ENCODE data around the gene PLCB1.

Gene PLCB1

DNA sequence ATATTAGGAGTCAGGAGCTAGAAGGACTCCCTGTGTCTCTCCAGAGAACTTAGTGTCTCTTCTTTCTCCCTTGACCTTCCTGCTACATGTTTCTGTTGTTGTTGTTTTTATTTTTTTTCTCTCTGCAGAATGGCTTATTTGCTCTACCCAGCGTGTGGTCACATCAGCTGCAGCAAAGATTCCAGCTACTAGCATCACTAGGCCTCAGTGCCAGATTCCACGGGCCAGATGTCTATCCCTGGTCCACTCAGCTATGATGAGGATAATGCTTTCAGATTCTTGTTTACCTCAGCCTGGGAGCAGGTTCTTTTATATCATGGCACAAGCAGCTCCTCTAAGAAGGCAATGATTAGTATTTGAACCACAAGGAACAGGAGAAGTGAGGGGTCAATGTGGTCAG is 110.0 kb downstream of the PLCB1 start:
- 95 to 97% methylated on average over 2 of the region's 2 CpGs for WGBS, 2 experiments
- H3K4me1 ChIP-seq (ENCODE audit: control insufficient read depth, insufficient read depth, low read length), result no peaks in the 10 kb centered on the region
- H3K27ac ChIP-seq (ENCODE audit: insufficient read depth, low read depth, low read length, poor library complexity, severe bottlenecking), result no peak overlapping the region
- no peak overlapping the region for H3K4me3 ChIP-seq (ENCODE audit: insufficient read depth, low read depth, low read length)
- no peaks in the 10 kb centered on the region for H3K36me3 ChIP-seq (ENCODE audit: control insufficient read depth, insufficient read depth, low read length)
- no peaks in the 10 kb centered on the region for H3K9me3 ChIP-seq (ENCODE audit: control insufficient read depth, low read length)
- H3K27me3 ChIP-seq (ENCODE audit: control insufficient read depth, insufficient read depth, low read length, poor library complexity, severe bottlenecking), result no peaks in the 10 kb centered on the region

DNA sequence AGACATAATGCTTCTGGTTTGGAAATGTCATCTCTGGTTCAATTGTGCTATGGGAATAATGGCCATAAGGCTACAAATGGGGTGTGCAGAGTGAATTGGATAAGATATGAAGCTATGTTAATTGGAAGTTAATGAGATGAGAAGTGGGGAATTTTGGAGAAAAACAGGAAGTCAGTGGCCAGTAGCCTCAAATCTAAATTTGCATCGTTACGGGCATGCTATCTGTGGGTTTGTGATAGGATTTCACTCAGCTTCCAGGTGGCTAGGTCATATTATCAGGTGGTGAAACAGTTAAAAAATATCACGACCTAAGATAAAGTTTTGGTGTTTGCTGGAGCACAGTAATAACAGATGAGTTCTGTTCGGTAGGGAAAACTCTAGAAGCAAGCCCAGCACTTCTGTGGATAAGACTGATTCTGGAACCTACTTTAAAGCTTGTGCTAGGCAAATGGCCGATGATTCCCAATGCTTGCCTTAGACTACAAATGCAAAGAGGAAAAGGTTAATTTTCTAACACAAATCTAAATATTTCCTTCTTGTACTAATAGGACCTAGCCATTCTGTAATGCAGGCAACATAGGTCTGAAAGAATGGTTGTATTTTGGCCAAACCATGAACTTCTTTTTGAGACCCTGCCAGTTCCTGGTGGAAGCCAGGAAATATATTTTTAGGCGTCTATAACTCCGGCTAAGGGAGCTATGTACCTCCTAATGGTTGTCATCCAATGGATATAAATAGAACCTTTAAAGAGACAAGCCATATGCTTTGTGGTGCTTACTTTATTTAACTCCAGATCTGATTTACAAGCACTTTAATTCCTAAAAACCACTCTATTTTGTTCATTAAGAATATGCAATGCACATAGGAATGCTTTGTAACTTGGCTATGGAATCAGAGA is 111.0 kb downstream of the PLCB1 start:
- H3K9me3 ChIP-seq (ENCODE audit: control insufficient read depth, low read length), result no peaks in the 10 kb centered on the region
- WGBS, 2 experiments, result 93 to 96% methylated on average over 7 of the region's 7 CpGs
- no peak overlapping the region for H3K27ac ChIP-seq (ENCODE audit: insufficient read depth, low read depth, low read length, poor library complexity, severe bottlenecking)
- no peaks in the 10 kb centered on the region for H3K27me3 ChIP-seq (ENCODE audit: control insufficient read depth, insufficient read depth, low read length, poor library complexity, severe bottlenecking)
- no peak overlapping the region for H3K4me3 ChIP-seq (ENCODE audit: insufficient read depth, low read depth, low read length)
- no peaks in the 10 kb centered on the region for H3K36me3 ChIP-seq (ENCODE audit: control insufficient read depth, insufficient read depth, low read length)
- no peaks in the 10 kb centered on the region for H3K4me1 ChIP-seq (ENCODE audit: control insufficient read depth, insufficient read depth, low read length)

DNA sequence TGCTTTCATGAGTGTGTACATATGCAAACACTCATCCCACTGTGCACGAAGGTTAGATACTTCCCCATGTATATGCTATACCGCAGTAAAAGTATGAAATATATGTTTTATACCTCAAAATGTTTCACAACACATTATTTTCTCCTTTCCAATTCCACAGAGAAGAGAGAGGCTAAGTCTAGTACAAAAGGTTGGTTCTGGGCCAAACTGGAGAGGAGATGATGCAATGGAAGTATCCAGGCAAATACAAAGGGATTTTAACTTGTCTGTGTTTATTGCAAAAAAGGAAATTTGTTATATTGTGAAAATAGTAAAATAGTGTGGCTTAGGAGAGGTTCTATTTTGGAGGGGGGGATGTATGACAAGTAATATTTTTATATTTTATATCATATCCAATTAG is 112.6 kb downstream of the PLCB1 start:
- no peaks in the 10 kb centered on the region for H3K9me3 ChIP-seq (ENCODE audit: control insufficient read depth, low read length)
- no peak overlapping the region for H3K4me3 ChIP-seq (ENCODE audit: insufficient read depth, low read depth, low read length)
- peaks cover 5% of the 10 kb centered on the region for H3K4me1 ChIP-seq (ENCODE audit: control insufficient read depth, insufficient read depth, low read length)
- H3K27ac ChIP-seq (ENCODE audit: insufficient read depth, low read depth, low read length, poor library complexity, severe bottlenecking), result no peak overlapping the region
- H3K36me3 ChIP-seq (ENCODE audit: control insufficient read depth, insufficient read depth, low read length), result no peaks in the 10 kb centered on the region
- H3K27me3 ChIP-seq (ENCODE audit: control insufficient read depth, insufficient read depth, low read length, poor library complexity, severe bottlenecking), result no peaks in the 10 kb centered on the region
- 83% methylated on average over 1 of the region's 2 CpGs; no CpG with 5 or more reads in 1 of the 2 experiments for WGBS, 2 experiments

DNA sequence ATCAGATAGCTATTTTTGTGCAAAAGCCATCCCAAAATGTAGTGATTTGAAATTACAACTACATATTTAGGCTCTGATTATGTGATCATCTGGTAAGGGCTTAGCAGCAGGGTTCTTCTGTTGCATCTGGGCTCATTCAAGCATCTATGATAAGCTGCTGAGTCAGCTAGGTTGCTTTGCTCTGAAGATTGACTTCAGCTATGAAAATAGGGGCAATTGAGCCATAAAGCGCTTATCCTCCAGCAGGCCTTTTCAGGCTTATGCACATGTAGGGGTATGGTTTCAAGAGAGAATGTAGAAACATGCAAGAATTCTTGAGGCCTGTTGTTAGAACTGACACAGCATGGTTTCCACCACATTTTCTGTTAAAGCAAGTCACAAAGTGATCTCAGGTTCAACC is 114.1 kb downstream of the PLCB1 start:
- 93 to 100% methylated on average over 1 of the region's 1 CpG for WGBS, 2 experiments
- H3K36me3 ChIP-seq (ENCODE audit: control insufficient read depth, insufficient read depth, low read length), result no peaks in the 10 kb centered on the region
- no peaks in the 10 kb centered on the region for H3K27me3 ChIP-seq (ENCODE audit: control insufficient read depth, insufficient read depth, low read length, poor library complexity, severe bottlenecking)
- H3K9me3 ChIP-seq (ENCODE audit: control insufficient read depth, low read length), result no peaks in the 10 kb centered on the region
- H3K4me1 ChIP-seq (ENCODE audit: control insufficient read depth, insufficient read depth, low read length), result peaks cover 6% of the 10 kb centered on the region
- no peak overlapping the region for H3K27ac ChIP-seq (ENCODE audit: insufficient read depth, low read depth, low read length, poor library complexity, severe bottlenecking)
- no peak overlapping the region for H3K4me3 ChIP-seq (ENCODE audit: insufficient read depth, low read depth, low read length)

DNA sequence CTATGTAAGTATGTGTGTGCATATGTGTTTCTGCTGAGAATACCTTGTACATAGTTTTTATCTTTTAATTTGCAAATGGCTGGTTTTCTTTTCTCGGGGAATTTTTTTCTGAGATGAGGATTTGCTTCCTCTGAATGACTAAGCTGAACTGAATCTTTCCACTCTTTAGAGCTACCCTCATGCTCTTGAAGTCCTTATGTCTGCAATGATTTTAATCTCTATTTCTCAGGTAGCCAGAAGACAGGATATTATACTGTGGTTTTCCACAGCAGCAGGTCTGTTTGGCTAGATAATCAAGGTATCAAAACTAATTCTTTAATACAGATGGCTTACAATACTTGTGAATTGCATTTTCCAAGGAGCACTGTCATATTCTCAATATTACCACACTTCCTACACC is 114.7 kb downstream of the PLCB1 start:
- Histone ChIP-seq H3K27me3 (ENCODE audit: control insufficient read depth, insufficient read depth, low read length, poor library complexity, severe bottlenecking) (no peaks in the 10 kb centered on the region), H3K9me3 (ENCODE audit: control insufficient read depth, low read length) (no peaks in the 10 kb centered on the region), H3K4me1 (ENCODE audit: control insufficient read depth, insufficient read depth, low read length) (peaks cover 6% of the 10 kb centered on the region), H3K27ac (ENCODE audit: insufficient read depth, low read depth, low read length, poor library complexity, severe bottlenecking) (no peak overlapping the region), H3K36me3 (ENCODE audit: control insufficient read depth, insufficient read depth, low read length) (no peaks in the 10 kb centered on the region), H3K4me3 (ENCODE audit: insufficient read depth, low read depth, low read length) (no peak overlapping the region)
- 92 to 100% methylated on average over 1 of the region's 1 CpG for WGBS, 2 experiments

DNA sequence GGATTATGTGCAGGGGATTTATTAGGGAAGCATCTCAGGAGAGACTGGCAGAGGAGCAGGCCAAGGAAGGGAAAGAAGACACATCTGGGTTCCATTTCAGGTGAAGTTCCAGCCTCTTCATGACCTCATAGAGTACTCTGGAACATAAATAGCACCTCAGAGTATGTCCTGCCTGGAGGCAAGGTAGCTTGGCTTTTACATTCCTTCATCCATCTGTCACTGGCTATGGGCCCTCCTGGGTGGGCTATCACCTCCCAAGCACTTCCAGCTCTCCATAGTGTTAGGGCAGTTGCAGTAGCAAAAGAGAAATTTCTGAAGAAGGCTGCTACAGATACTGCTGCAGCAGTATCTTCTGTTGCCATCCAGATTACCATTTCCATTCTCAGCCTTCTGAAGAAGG is 116.0 kb downstream of the PLCB1 start:
- Histone ChIP-seq H3K27ac (ENCODE audit: insufficient read depth, low read depth, low read length, poor library complexity, severe bottlenecking) (no peak overlapping the region), H3K36me3 (ENCODE audit: control insufficient read depth, insufficient read depth, low read length) (no peaks in the 10 kb centered on the region), H3K4me1 (ENCODE audit: control insufficient read depth, insufficient read depth, low read length) (peaks cover 6% of the 10 kb centered on the region), H3K9me3 (ENCODE audit: control insufficient read depth, low read length) (no peaks in the 10 kb centered on the region), H3K27me3 (ENCODE audit: control insufficient read depth, insufficient read depth, low read length, poor library complexity, severe bottlenecking) (no peaks in the 10 kb centered on the region), H3K4me3 (ENCODE audit: insufficient read depth, low read depth, low read length) (no peak overlapping the region)

DNA sequence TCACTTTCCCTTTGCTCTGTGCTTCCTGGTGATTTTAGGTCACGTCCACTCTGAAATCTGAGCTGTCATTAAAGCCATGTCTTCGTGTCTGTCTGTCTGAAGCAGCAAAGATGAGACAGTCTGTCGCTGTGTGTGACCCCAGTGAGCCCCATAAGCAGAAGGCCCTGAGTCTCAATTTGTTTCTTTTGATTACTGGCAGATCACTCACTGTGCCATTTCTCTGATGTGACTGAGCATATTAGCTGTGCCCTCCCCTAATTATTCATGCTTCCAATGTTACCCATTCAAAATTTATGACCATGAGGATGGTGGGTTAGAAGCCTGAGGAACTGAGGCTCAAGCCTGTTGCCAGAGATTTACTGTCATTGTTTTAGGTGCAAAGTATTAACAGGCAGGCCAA is 117.6 kb downstream of the PLCB1 start:
- WGBS, 2 experiments, result 90 to 92% methylated on average over 3 of the region's 3 CpGs
- Histone ChIP-seq H3K27ac (ENCODE audit: insufficient read depth, low read depth, low read length, poor library complexity, severe bottlenecking) (no peak overlapping the region), H3K27me3 (ENCODE audit: control insufficient read depth, insufficient read depth, low read length, poor library complexity, severe bottlenecking) (no peaks in the 10 kb centered on the region), H3K36me3 (ENCODE audit: control insufficient read depth, insufficient read depth, low read length) (no peaks in the 10 kb centered on the region), H3K4me3 (ENCODE audit: insufficient read depth, low read depth, low read length) (no peak overlapping the region), H3K4me1 (ENCODE audit: control insufficient read depth, insufficient read depth, low read length) (peaks cover 6% of the 10 kb centered on the region), H3K9me3 (ENCODE audit: control insufficient read depth, low read length) (no peaks in the 10 kb centered on the region)

DNA sequence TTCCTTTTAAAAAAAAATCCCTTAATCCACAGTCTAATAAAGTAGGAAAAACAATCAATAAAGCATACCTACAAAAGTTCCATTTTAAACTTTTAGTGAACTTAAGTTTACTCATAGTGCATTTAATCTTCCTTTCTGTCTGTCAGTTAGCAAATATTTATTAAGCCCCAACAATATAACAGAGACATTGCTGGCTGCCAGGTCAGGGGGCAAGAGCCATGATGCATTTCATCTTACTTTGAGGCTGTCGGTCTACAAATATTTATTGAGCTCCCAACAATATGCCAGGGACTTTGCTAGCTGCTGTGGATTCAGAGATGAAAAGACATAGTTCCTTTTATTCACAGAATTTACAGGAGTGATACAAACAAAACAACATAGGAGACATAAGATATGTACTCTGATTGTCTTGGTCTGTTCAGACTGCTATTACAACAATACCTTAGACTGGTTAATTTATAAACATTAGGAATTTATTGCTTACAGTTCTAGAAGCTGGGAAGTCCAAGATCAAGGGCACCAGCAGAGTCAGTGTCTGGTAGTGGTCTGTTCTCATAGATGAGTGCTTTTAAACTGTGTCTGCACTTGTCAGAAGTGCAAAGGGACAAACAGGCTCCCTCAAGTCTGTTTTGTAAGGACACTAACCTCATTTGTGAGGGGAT is 118.6 kb downstream of the PLCB1 start:
- Histone ChIP-seq H3K4me1 (ENCODE audit: control insufficient read depth, insufficient read depth, low read length) (peaks cover 6% of the 10 kb centered on the region), H3K36me3 (ENCODE audit: control insufficient read depth, insufficient read depth, low read length) (no peaks in the 10 kb centered on the region), H3K4me3 (ENCODE audit: insufficient read depth, low read depth, low read length) (no peak overlapping the region), H3K27ac (ENCODE audit: insufficient read depth, low read depth, low read length, poor library complexity, severe bottlenecking) (no peak overlapping the region), H3K27me3 (ENCODE audit: control insufficient read depth, insufficient read depth, low read length, poor library complexity, severe bottlenecking) (no peaks in the 10 kb centered on the region), H3K9me3 (ENCODE audit: control insufficient read depth, low read length) (no peaks in the 10 kb centered on the region)
- WGBS, 2 experiments, result 85 to 92% methylated on average over 1 of the region's 1 CpG

DNA sequence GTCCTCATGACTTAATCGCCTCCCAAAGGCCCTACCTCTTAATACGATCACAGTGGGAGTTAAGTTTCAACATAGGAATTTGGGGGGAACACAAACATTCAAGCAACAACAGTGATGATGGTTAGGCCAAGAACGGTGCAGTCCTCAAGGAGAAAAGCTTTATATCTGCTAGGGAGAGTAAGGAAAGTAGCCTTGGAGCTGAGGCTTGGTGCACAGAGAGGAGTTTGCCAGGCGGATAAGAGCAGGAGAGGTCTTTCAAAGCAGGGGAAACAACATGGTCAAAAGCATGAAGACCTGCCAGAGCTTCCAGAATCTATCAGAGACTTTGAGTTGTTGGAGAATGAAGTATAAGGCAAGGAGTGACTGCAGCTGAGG is 119.1 kb downstream of the PLCB1 start:
- no peaks in the 10 kb centered on the region for H3K36me3 ChIP-seq (ENCODE audit: control insufficient read depth, insufficient read depth, low read length)
- H3K27me3 ChIP-seq (ENCODE audit: control insufficient read depth, insufficient read depth, low read length, poor library complexity, severe bottlenecking), result no peaks in the 10 kb centered on the region
- H3K4me3 ChIP-seq (ENCODE audit: insufficient read depth, low read depth, low read length), result no peak overlapping the region
- no peak overlapping the region for H3K27ac ChIP-seq (ENCODE audit: insufficient read depth, low read depth, low read length, poor library complexity, severe bottlenecking)
- no peaks in the 10 kb centered on the region for H3K9me3 ChIP-seq (ENCODE audit: control insufficient read depth, low read length)
- peaks cover 6% of the 10 kb centered on the region for H3K4me1 ChIP-seq (ENCODE audit: control insufficient read depth, insufficient read depth, low read length)
- 92 to 95% methylated on average over 4 of the region's 4 CpGs for WGBS, 2 experiments

DNA sequence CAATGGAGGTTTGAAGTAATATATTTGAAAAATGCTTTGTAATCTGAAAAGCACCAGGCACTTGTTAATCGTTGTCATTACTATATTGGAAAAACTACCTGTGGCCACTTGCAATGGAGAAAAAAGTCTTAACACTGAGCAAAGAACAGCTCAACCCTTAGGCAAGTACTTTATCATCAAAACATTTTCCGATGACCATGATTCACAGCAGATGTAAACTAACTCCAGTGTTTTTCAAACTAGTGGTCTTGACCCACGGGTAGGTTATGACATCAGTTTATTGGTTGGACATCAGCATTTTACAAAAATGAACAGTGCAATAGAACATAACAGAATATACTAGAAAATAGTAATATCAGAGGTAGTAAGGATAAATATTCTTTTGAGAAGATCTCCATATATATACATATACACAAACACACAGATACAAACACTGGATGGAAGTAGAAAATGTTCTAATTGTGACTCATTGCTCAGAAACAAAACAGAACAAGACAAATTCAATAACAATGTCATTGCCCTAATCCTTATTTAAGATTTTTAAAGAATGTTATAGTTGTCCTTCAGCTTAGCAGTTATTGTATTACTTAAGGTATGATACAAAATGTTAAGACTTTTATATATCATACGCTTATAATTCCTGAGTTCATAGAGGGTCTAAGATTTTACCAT is 123.0 kb downstream of the PLCB1 start:
- H3K36me3 ChIP-seq (ENCODE audit: control insufficient read depth, insufficient read depth, low read length), result no peaks in the 10 kb centered on the region
- H3K9me3 ChIP-seq (ENCODE audit: control insufficient read depth, low read length), result no peaks in the 10 kb centered on the region
- 92 to 96% methylated on average over 3 to 4 of the region's 4 CpGs for WGBS, 2 experiments

More for the DNA sequence above, 123.0 kb downstream of the PLCB1 start:
- H3K27me3 ChIP-seq (ENCODE audit: control insufficient read depth, insufficient read depth, low read length, poor library complexity, severe bottlenecking), result no peaks in the 10 kb centered on the region
- H3K27ac ChIP-seq (ENCODE audit: insufficient read depth, low read depth, low read length, poor library complexity, severe bottlenecking), result no peak overlapping the region
- H3K4me3 ChIP-seq (ENCODE audit: insufficient read depth, low read depth, low read length), result no peak overlapping the region
- H3K4me1 ChIP-seq (ENCODE audit: control insufficient read depth, insufficient read depth, low read length), result no peaks in the 10 kb centered on the region
